K562 (cell line): ENCODE data around the gene BZW2. TPM values are rescaled to one million over a fixed set of nuclear protein-coding genes. Genes with fewer than 3 reads are reported as not detected.

ENCODE experiments used
- ATAC-seq: fragments of 200-7000 bp; cut with Tn5 transposase; 3 replicates; pipeline ENCODE4 v1.9.1; 2020; ENCODE audit warnings: moderate library complexity
- BruUV-seq: library from RNA; stranded (reverse); fragments of 400-500 nt; replicated peaks from 2 replicates; lab custom pipeline; 2021; lab: Mats Ljungman, UMichigan
- CTCF ChIA-PET: fragments of 300-600 bp; formaldehyde crosslinking; extraction: SDS; loops from one replicate; lab custom pipeline; 2021; ENCODE audit warnings: low intra/inter-chr PET ratio; lab: Yijun Ruan, JAX
- POLR2A ChIA-PET: fragments of 300-600, 350-650 bp; sonication (Branson Sonifier 250); formaldehyde crosslinking; extraction: SDS; loops from one replicate; lab custom pipeline; 2021; ENCODE audit warnings: antibody characterized with exemption, inconsistent platforms; lab: Yijun Ruan, JAX
- DNase-seq, 4 experiments: peaks; one replicate each; pipeline versions ENCODE4 v3.0.0 to v3.0.0-alpha.2; 2011 to 2018; ENCODE audit warnings: low spot score in 3 of 4, mixed read lengths in 3 of 4; ENCODE audit errors: extremely low read depth in 1 of 4
- FAIRE-seq: peaks from 2 replicates; lab custom pipeline; 2011; peaks lifted over from hg19 to GRCh38; lab: Jason Lieb, UNC
- H2AFZ ChIP-seq: 2 replicates; pipeline ENCODE4 v1.6.0; 2011; ENCODE audit warnings: low read depth, low read length, control low read depth, inconsistent platforms
- H3K27ac ChIP-seq: fragments of 200-600 bp; 3 replicates; pipeline ENCODE4 v1.8.0; 2011; ENCODE audit warnings: low read depth, mild to moderate bottlenecking, control low read depth, inconsistent platforms, low read length, moderate library complexity, mixed read lengths; ENCODE audit errors: extremely low read depth
- H3K27me3 ChIP-seq, 2 experiments: fragments of 300-600 bp in 1 of 2; 2 replicates in 1 of 2; 3 replicates in 1 of 2; pipeline versions ENCODE4 v1.6.0 to v1.8.0; 2011; ENCODE audit warnings: inconsistent platforms in 2 of 2, low read length in 2 of 2, mild to moderate bottlenecking in 1 of 2, mixed read lengths in 1 of 2, moderate library complexity in 1 of 2; ENCODE audit not compliant: control insufficient read depth in 2 of 2, insufficient read depth in 2 of 2
- H3K36me3 ChIP-seq: fragments of 300-600 bp; 3 replicates; pipeline ENCODE4 v1.8.0; 2011; ENCODE audit warnings: mild to moderate bottlenecking, low read length, inconsistent platforms; ENCODE audit not compliant: control insufficient read depth, insufficient read depth
- H3K4me1 ChIP-seq, 2 experiments: fragments of 200-600 bp in 1 of 2; replicated peaks in 1 of 2; 2 replicates in 1 of 2; 3 replicates in 1 of 2; pipeline versions ENCODE4 v1.5.1 to v1.8.0; 2011; ENCODE audit warnings: inconsistent platforms in 2 of 2, low read length in 2 of 2, mild to moderate bottlenecking in 1 of 2, mixed read lengths in 1 of 2, moderate library complexity in 1 of 2; ENCODE audit not compliant: control insufficient read depth in 2 of 2, insufficient read depth in 2 of 2
- H3K4me2 ChIP-seq: 2 replicates; pipeline ENCODE4 v1.6.1; 2011; ENCODE audit warnings: low read length, control low read depth, inconsistent platforms, mixed read lengths; ENCODE audit not compliant: insufficient read depth
- H3K4me3 ChIP-seq: fragments of 200-600 bp; sonication (generic), shearing (Covaris generic); 2 replicates; pipeline ENCODE4 v1.5.1; 2016; ENCODE audit warnings: control low read depth, inconsistent platforms
- H3K79me2 ChIP-seq: fragments of 200-600 bp; 3 replicates; pipeline ENCODE4 v1.8.0; 2011; ENCODE audit warnings: low read length, inconsistent platforms; ENCODE audit not compliant: control insufficient read depth, insufficient read depth
- H3K9ac ChIP-seq, 2 experiments: 2 replicates each; pipeline versions ENCODE4 v1.6.0 to v1.6.1; 2011; ENCODE audit warnings: low read depth in 2 of 2, low read length in 2 of 2, control low read depth in 1 of 2, inconsistent platforms in 1 of 2, mild to moderate bottlenecking in 1 of 2, mixed read lengths in 1 of 2; ENCODE audit not compliant: insufficient read depth in 1 of 2
- H3K9me1 ChIP-seq: one replicate; pipeline ENCODE4 v1.6.0; 2011; ENCODE audit warnings: inconsistent platforms, mild to moderate bottlenecking, low read length, moderate library complexity; ENCODE audit not compliant: control insufficient read depth, insufficient read depth
- H3K9me3 ChIP-seq: replicated peaks from 2 replicates; pipeline ENCODE4 v1.5.1; 2011; ENCODE audit warnings: low read depth, low read length, inconsistent platforms; ENCODE audit not compliant: control insufficient read depth, insufficient read depth
- H4K20me1 ChIP-seq: replicated peaks from 2 replicates; pipeline ENCODE4 v1.6.1; 2011; ENCODE audit warnings: low read length, inconsistent platforms, mixed read lengths; ENCODE audit not compliant: control insufficient read depth, insufficient read depth
- BACH1 ChIP-seq: fragments of 200-800 bp; sonication (Bioruptor generic); IDR thresholded peaks from 2 replicates; pipeline ENCODE4 v1.6.1; 2016; ENCODE audit warnings: missing genetic modification characterization, missing compliant biosample characterization
- DMBX1 ChIP-seq: fragments of 250-450 bp; sonication (Bioruptor Pico); IDR thresholded peaks from 2 replicates; pipeline ENCODE4 v1.8.0; 2022; ENCODE audit warnings: inconsistent platforms, mild to moderate bottlenecking, moderate library complexity, borderline replicate concordance
- E4F1 ChIP-seq: fragments of 250-450 bp; sonication (Bioruptor Pico); IDR thresholded peaks from 2 replicates; pipeline ENCODE4 v1.5.0; 2021; ENCODE audit warnings: mild to moderate bottlenecking, borderline replicate concordance
- FOXO4 ChIP-seq: fragments of 450-650 bp; formaldehyde crosslinking; IDR thresholded peaks from 2 replicates; pipeline ENCODE4 v1.4.0; 2020; ENCODE audit warnings: mild to moderate bottlenecking, moderate library complexity
- LEF1 ChIP-seq: fragments of 450-650 bp; IDR thresholded peaks from 2 replicates; pipeline ENCODE4 v1.6.1; 2016; ENCODE audit warnings: mild to moderate bottlenecking
- PCBP2 ChIP-seq: fragments of 200-400 bp; formaldehyde crosslinking; IDR thresholded peaks from 2 replicates; pipeline ENCODE4 v1.6.1; 2018; ENCODE audit warnings: low read length, low read depth, mild to moderate bottlenecking, moderate library complexity; ENCODE audit not compliant: poor library complexity, severe bottlenecking
- SNRNP70 ChIP-seq: fragments of 200-400 bp; formaldehyde crosslinking; optimal IDR thresholded peaks from 2 replicates; pipeline ENCODE3; 2017; ENCODE audit warnings: low read depth, low read length
- XRCC4 ChIP-seq: IDR thresholded peaks from one replicate; pipeline ENCODE4 v1.6.1; 2011; ENCODE audit not compliant: insufficient read depth, insufficient read length; ENCODE audit errors: extremely low read depth
- ZBTB33 ChIP-seq: sonication (generic); formaldehyde crosslinking; IDR thresholded peaks from 2 replicates; pipeline ENCODE4 v1.8.1; 2023; ENCODE audit warnings: mild to moderate bottlenecking, missing genetic modification reagents
- ZKSCAN8 ChIP-seq: fragments of 200-800 bp; sonication (Bioruptor generic); IDR thresholded peaks from 2 replicates; pipeline ENCODE4 v1.6.1; 2016; ENCODE audit warnings: missing genetic modification characterization, missing compliant biosample characterization
- ZNF512 ChIP-seq: IDR thresholded peaks from 2 replicates; pipeline ENCODE4 v1.6.1; 2016; ENCODE audit warnings: missing genetic modification characterization, missing compliant biosample characterization
- WGBS: fragments of 100-300 bp; shearing (Covaris generic); methylation state at CpG from one replicate; pipeline ENCODE4 v1.1.6; 2016; ENCODE audit warnings: low coverage, mixed read lengths; ENCODE audit not compliant: insufficient coverage; ENCODE audit errors: missing lambda C conversion rate; 5-methylcytosine and 5-hydroxymethylcytosine counted together
- in situ Hi-C: fragments of 300-500 bp; cut with MboI; formaldehyde crosslinking; loops from 4 replicates; pipeline ENCODE4 v1.15.0; 2018; ENCODE audit warnings: inconsistent platforms, mixed read lengths
- intact Hi-C: fragments of 100-400 bp; cut with micrococcal nuclease; formaldehyde crosslinking; loops from 2 replicates; pipeline ENCODE4 v1.14.2; 2022
- polyA plus RNA-seq, 8 experiments: library from polyadenylated mRNA; depleted of rRNA in 4 of 8; stranded (reverse) in 5 of 8; unstranded in 3 of 8; fragments of >200 nt; fragmentation: Nextera tagmentation in 2 of 8; fragmentation: Illumina TruSeq in 1 of 8; extraction: Ambion mirVana in 2 of 8; extraction: Trizol in 1 of 8; gene quantifications; 2 replicates each; pipeline versions ENCODE4 v1.2.1 to v1.2.3, GENCODE V29; 2011 to 2014; ENCODE audit warnings: inconsistent platforms in 1 of 8, missing spikeins in 1 of 8
- total RNA-seq, 7 experiments: library from RNA; depleted of rRNA in 6 of 7; stranded (reverse); fragments of >200 nt in 6 of 7; fragmentation: Illumina TruSeq in 2 of 7; extraction: Trizol in 2 of 7; gene quantifications; 2 replicates each; pipeline versions ENCODE4 v1.2.1 to v1.2.3, GENCODE V29; 2011 to 2021; ENCODE audit warnings: low replicate concordance in 1 of 7

Gene BZW2
- total and polyA plus RNA-seq, 9 of the 15 experiments (the other 6 are each of a cell fraction or from before 2014, with no cell fraction given), result 140 to 316 (median 173) TPM

GRCh38 chr7:16708980-16709379 is 63.0 kb downstream of the BZW2 start (continued):
- TF ChIP-seq E4F1, result no peak
- no peak for TF ChIP-seq BACH1 (tag)
- no peak for TF ChIP-seq ZBTB33 (CRISPR knock-in tag)
- TF ChIP-seq, all 486 proteins: peak for 14

- 90% methylated on average over 3 of the region's 4 CpGs for WGBS
- BruUV-seq, result no TSS peak
- CTCF ChIA-PET, result no interaction called here
- no peaks in the 10 kb centered on the region for H4K20me1 ChIP-seq
- no peak overlapping the region for H3K27ac ChIP-seq
- H3K9me1 ChIP-seq, result no peaks in the 10 kb centered on the region
- H3K27me3 ChIP-seq, result no peaks in the 10 kb centered on the region
- ATAC-seq (no peak), DNase-seq (no peak), FAIRE-seq (no peak)
- H3K9ac ChIP-seq, result no peak overlapping the region
- peaks cover 35% of the 10 kb centered on the region; the same call in 2 of the 3 replicates for H3K36me3 ChIP-seq
- H2AFZ ChIP-seq, result no peak overlapping the region
- peaks cover 0 to 5% of the 10 kb centered on the region in 2 experiments; a peak in 1 of 5 replicates for H3K4me1 ChIP-seq
- in situ Hi-C loops, result no loop called here
- no peak overlapping the region for H3K4me3 ChIP-seq
- H3K9me3 ChIP-seq, result no peaks in the 10 kb centered on the region
- H3K4me2 ChIP-seq, result no peak overlapping the region
- no peaks in the 10 kb centered on the region for H3K79me2 ChIP-seq
- POLR2A ChIA-PET, result no interaction called here
- intact Hi-C loops, result no loop called here
- TF ChIP-seq ZNF512 (0 out of 2 replicates have a peak, but pooled peaks have one; percentile 22), ZKSCAN8 (CRISPR knock-in tag) (no peak), XRCC4 (no peak), PCBP2 (peak; percentile 67), DMBX1 (CRISPR knock-in tag) (no peak), LEF1 (no peak), SNRNP70 (no peak), FOXO4 (CRISPR knock-in tag) (no peak)
Observed at GRCh38 chr7:16710651-16711050, 64.7 kb downstream of the BZW2 start.
